Stimulated activated effector memory CD8-positive, alpha-beta T cell treated with anti-CD3 and anti-CD28 coated beads, Interleukin-12 subunit alpha, Interleukin-12 subunit beta, amount 100 ng/mL, for 72 hours (primary cell): ENCODE data around the gene EFHB.
A peak's percentile ranks its signal among the peaks of the same experiment; 100 is the strongest.

Experiments
- ATAC-seq: fragments of 150-1000 bp; cut with Tn5 transposase; 2 replicates; pipeline ENCODE4 v1.10.0; 2021
- DNase-seq, 2 donors: peaks; one replicate each; pipeline ENCODE4 v3.0.0; 2021 to 2022; ENCODE audit warnings: low spot score in 2 of 2
- H3K27ac Mint-ChIP-seq: one replicate; pipeline ENCODE4 v1.8.0; 2022; ENCODE audit warnings: mild to moderate bottlenecking, mixed read lengths
- H3K36me3 Mint-ChIP-seq: one replicate; pipeline ENCODE4 v1.8.0; 2022; ENCODE audit warnings: mild to moderate bottlenecking, mixed read lengths
- H3K4me1 Mint-ChIP-seq: one replicate; pipeline ENCODE4 v1.8.0; 2022; ENCODE audit warnings: mixed read lengths
- H3K4me3 Mint-ChIP-seq: one replicate; pipeline ENCODE4 v1.8.0; 2022; ENCODE audit warnings: mild to moderate bottlenecking, mixed read lengths
- H3K9me3 Mint-ChIP-seq: one replicate; pipeline ENCODE4 v1.8.0; 2022; ENCODE audit warnings: mixed read lengths

The EFHB gene

DNA sequence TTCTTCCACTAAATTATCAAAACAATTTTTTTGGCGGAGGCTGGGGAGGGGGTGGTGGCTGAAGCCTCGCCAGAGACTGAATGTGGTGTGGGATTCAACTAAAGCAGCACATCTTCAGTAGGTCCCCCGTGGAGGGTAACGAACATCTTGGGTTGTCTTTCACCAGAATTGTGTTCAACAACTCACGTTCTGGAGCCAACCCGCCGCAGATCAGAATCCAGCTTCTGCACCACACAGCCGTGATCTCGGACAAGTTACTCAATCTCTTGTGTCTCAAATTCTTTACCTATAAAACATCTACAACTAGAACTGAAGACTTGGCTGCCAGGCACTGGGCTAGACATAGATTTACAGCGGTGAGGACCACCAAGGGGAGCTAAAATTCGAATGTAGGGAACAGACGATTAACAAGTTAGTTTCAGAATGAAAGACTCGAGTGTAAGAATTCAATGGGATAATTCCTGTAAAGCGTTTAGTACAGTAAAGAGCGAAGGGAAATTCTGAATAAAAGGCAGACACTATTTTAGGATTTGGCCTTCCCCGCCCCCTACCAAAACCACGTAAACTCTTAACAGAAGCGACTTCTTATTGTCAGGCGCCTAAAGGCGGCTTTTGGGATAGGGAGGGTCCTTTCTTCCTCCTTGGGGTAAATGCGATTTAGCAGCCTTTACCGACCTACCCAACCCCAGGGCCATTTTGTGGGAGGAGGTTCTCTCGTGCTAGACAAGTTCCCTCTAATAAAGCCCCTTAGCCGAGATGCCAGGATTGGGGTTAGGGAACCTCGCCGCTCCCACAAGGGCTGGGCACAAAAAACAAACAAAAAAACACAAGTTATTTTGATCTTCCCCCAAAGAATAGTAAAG, 12.2 kb upstream of the EFHB start:
- H3K9me3 Mint-ChIP-seq = no peaks in the 10 kb centered on the region
- DNase-seq (no peak), ATAC-seq (peak; percentile 1)
- peaks cover 47% of the 10 kb centered on the region for H3K36me3 Mint-ChIP-seq
- peaks cover 36% of the 10 kb centered on the region for H3K4me1 Mint-ChIP-seq
- H3K4me3 Mint-ChIP-seq = peak overlapping the region; percentile 97
- H3K27ac Mint-ChIP-seq = peak overlapping the region; percentile 99

DNA sequence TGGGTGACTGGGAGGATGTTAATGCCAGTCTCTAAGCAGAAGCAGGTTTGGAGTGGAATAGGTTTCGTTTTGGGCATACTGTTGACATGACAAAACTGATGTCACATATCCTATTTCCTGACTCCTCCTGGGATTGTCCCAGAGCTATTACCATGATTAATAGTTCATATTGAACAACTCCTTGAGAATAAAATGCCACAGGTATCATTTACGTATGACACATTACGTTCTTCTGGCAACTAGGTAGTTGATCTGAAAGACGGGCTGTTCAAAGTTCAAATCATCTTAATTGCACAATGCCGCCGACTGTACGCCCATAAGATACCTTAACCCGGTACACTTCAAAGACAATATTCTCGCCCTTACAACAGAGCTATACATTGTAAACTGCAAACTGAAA, 11.5 kb upstream of the EFHB start:
- ATAC-seq (no peak), DNase-seq (no peak)
- Mint-ChIP-seq H3K4me3 (peak overlapping the region; percentile 97), H3K4me1 (peaks cover 31% of the 10 kb centered on the region), H3K36me3 (peaks cover 40% of the 10 kb centered on the region), H3K27ac (no peak overlapping the region), H3K9me3 (no peaks in the 10 kb centered on the region)

DNA sequence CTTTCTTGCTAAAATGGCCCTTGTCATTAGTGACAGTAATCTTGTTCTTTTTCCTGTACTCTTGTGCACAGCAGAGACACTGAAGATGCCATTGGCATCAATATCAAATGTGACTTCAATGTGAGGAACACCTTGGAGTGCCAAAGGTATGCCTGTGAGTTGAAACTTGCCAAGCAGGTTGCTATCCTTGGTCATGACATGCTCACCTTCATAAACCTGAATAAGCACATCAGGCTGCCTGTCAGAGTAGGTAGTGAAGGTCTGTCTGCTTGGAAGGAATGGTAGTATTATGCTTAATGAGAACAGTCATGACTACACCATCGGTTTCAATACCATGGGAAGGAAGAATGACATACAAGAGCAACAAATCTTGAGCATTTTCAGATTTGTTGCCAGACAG, 6.6 kb upstream of the EFHB start:
- Mint-ChIP-seq H3K4me1 (peaks cover 11% of the 10 kb centered on the region), H3K9me3 (no peaks in the 10 kb centered on the region), H3K4me3 (no peak overlapping the region), H3K27ac (no peak overlapping the region), H3K36me3 (peaks cover 5% of the 10 kb centered on the region)
- ATAC-seq (no peak), DNase-seq (no peak)

DNA sequence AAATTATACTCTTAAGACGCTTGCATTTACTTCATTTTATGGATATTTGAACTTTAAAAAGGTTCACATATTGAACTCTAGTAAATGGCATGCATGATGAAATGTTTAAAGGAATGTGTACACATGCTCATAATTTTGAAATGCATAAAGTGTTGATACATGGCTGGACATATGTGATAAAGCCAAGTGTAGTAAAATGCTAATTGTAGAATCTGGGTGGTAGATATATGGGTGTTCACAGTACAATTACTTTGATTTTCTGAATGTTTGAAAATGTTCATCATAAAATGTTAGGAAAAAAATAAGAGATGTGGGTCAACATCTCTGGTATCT, 4.2 kb upstream of the EFHB start:
- no peaks in the 10 kb centered on the region for H3K9me3 Mint-ChIP-seq
- H3K4me3 Mint-ChIP-seq = no peak overlapping the region
- no peak for DNase-seq
- no peak overlapping the region for H3K27ac Mint-ChIP-seq
- H3K4me1 Mint-ChIP-seq = peaks cover 23% of the 10 kb centered on the region
- H3K36me3 Mint-ChIP-seq = peaks cover 5% of the 10 kb centered on the region
- ATAC-seq = no peak

DNA sequence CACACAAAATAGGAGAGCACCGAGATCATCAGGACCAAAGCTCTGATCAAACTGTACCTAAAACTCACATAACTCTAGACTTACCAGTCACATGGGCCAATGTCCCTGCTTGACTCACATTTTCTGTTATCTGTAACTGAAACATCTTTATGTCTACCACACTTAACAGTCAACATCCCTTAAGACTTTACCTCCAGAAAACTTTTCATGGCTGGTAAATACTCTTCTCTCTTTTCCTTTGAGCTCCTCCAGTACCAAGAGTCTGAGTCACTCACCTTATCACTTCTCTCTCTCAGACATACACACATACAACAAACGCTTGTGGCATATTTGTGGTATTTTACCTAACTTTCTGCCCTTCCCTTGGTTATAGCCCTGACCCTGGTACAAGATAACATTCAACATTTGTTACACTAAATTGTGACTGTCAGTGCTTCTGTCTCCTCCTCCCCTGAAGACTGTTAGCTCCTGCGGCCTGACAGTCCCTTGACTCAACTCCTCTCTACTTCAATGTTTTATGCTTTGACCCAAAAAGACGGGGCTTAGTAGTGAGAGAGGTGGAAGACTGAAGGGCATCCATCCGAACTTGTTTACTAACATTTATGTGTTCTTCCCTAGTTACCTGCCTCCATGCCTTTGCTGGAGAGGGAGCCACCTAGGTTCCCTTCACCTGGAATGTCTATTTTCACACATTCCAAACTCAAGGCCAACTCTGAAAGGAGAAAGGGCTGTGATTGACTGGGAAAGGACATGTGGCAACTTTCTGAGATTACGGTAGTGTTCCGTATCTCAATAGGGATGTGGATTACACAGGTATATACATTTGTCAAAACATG, 3.7 kb upstream of the EFHB start:
- Mint-ChIP-seq H3K4me3 (no peak overlapping the region), H3K27ac (peak overlapping the region; percentile 30), H3K4me1 (peaks cover 28% of the 10 kb centered on the region), H3K36me3 (peaks cover 5% of the 10 kb centered on the region), H3K9me3 (no peaks in the 10 kb centered on the region)
- DNase-seq = no peak
- peak; percentile 95 for ATAC-seq

DNA sequence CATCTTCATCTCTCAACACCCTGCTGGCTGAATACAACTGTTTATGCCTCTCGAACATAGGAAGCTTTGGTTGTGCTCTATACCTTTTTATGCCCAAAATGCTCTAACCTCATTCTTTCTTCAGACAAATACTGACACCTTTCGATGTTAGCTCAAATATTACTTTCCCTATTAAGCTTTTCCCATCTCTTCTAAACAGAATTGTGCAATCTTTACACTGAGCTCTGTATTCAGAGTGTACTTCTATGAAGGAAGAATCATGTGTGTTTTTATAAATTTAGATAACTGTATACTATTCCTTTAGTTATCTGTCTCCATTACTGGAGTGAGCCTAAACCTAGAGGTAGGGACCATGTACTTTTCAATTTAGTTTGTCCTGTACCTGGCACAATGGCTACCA, 1.6 kb downstream of the EFHB start:
- Mint-ChIP-seq H3K4me3 (peak overlapping the region; percentile 43), H3K4me1 (peaks cover 36% of the 10 kb centered on the region), H3K36me3 (peaks cover 12% of the 10 kb centered on the region), H3K27ac (peak overlapping the region; percentile 92), H3K9me3 (no peaks in the 10 kb centered on the region)
- ATAC-seq (no peak), DNase-seq (no peak)

DNA sequence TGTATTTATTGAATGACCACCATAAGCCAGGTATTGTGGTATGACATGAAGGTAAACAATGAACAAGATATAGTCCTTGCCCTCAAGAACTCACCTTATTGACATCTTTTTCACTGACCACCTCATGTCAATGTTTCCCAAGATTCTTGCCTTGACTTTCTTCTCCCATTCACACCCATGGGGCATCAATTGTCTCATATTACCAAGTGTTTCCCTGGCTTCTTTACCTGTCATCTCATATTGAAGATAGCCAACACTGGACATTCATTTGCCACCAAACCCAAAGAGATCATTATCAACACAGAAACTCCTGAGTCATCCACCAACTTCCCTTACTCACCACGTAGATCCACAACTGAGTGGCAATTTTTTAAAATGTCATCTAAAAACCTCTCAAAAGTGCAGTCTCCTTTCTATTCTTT, 2.2 kb downstream of the EFHB start:
- Mint-ChIP-seq H3K27ac (peak overlapping the region; percentile 92), H3K4me3 (peak overlapping the region; percentile 43), H3K36me3 (peaks cover 12% of the 10 kb centered on the region), H3K4me1 (peaks cover 34% of the 10 kb centered on the region), H3K9me3 (no peaks in the 10 kb centered on the region)
- ATAC-seq = peak; percentile 83
- DNase-seq = no peak

DNA sequence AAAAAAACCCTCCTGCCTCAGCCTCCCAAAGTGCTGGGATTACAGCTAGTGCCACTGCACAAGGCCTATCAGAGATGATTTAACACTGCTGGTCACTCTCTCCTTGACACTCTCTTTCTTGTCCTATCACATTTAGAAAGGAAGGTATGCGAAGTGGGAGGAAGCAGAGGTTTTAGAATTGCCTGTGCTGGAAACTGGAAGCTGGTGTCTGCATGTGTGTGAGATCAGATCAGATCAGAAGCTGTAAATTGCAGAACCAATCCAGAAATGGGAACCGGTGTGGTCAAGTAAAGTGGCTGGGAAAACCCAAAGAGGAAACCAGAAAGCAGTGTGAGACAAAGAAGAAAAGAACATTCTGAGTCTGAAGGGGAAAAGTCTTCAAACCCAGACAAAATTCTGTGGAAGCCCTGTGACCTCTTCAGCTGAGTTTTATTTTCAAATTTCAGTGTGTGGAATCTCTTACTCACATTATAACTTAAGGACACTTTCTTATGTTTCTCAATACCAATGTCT, 2.8 kb downstream of the EFHB start:
- Mint-ChIP-seq H3K4me3 (peak overlapping the region; percentile 43), H3K4me1 (peaks cover 34% of the 10 kb centered on the region), H3K9me3 (no peaks in the 10 kb centered on the region), H3K27ac (peak overlapping the region; percentile 92), H3K36me3 (peaks cover 12% of the 10 kb centered on the region)
- DNase-seq = peak; percentile 40 to 84
- peak; percentile 87 for ATAC-seq

DNA sequence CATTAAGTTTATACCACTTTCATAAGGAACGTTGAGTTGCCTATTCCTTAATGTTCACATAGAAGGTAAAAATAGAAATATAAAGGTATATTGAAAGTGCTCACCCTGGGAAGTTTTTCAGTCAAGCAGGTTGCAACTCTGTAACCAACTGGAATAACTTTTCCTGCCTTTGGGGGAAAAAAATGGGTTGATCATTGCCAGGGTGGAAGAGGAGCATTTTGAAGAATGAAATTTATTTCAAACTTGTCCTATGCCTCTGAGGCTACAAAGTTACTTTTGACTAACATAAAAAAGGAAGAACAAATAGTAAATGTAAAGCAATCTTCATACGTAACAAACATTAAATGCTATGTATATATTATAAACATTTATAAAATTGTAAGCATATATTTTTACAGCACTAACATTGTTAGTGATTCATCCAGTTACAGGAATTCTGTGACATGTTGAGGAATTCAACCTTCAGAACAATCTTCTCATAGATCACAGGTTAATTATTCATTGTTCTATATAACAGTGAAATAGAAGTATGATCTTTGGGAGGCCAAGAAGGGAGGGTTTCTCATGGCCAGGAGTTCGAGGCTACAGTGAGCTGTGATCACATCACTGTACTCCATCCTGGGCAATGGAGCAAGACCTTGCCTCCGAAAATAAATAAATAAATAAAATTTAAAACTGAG, 13.5 kb downstream of the EFHB start:
- no peak for DNase-seq
- no peak for ATAC-seq
- H3K36me3 Mint-ChIP-seq = no peaks in the 10 kb centered on the region
- no peaks in the 10 kb centered on the region for H3K9me3 Mint-ChIP-seq
- no peaks in the 10 kb centered on the region for H3K4me1 Mint-ChIP-seq
- H3K27ac Mint-ChIP-seq = peak overlapping the region; percentile 27
- H3K4me3 Mint-ChIP-seq = no peak overlapping the region

DNA sequence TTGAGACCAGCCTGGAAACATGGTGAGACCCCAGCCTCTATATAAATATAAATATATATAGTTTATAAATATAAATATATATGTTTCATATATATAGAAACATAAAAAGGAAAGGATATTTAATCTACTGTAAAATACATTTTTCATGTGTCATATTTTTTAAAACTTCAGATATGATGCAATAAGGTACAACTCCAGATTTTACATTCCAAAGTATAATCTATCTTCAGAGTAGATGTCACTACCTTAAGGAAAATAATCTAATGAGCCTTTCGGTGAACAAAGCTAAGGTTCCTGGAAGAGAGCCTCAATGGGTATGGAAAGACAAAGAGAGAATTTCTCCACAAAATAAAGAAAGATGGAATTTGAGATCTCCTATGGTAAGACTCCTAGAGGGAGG, 16.9 kb downstream of the EFHB start:
- Mint-ChIP-seq H3K27ac (no peak overlapping the region), H3K4me3 (no peak overlapping the region), H3K9me3 (no peaks in the 10 kb centered on the region), H3K36me3 (no peaks in the 10 kb centered on the region), H3K4me1 (no peaks in the 10 kb centered on the region)
- ATAC-seq = no peak
- no peak for DNase-seq

DNA sequence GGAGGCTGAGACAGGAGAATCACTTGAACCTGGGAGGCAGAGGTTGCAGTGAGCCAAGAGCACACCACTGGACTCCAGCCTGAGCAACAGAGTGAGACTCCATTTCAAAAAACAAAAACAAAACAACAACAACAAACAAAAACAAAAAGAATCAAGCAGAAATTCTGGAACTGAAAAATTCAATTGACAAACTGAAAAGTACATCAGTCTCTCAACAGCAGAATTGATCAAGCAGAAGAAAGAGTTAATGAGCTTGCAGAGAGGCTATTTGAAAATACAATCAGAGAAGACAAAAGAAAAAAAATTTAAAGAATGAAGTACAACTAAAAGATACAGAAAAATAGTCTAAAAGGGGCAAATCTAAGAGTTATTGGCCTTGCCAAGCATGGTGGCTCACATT, 22.6 kb downstream of the EFHB start:
- DNase-seq = no peak
- no peak overlapping the region for H3K27ac Mint-ChIP-seq
- peaks cover 15% of the 10 kb centered on the region for H3K9me3 Mint-ChIP-seq
- ATAC-seq = no peak
- no peaks in the 10 kb centered on the region for H3K4me1 Mint-ChIP-seq
- H3K4me3 Mint-ChIP-seq = no peak overlapping the region
- H3K36me3 Mint-ChIP-seq = no peaks in the 10 kb centered on the region

DNA sequence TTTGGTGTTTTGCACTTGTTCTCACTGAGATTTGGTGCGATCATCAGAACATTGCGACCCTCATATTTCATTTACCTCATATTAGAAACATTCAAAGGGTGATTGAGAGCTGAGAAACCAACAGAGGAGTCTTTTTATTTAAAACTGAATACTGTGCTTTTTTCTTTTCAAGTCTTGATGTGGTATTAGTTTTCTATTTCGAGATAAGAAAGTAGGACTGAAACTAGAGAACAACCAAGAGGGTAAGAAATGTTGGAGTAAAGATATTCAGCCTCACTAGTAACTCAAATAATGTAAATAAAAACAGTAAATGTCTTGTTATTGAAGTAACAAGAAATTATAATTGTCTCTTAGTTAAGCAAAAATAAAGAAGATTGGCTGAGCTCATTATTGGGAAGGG, 26.5 kb downstream of the EFHB start:
- H3K4me3 Mint-ChIP-seq = no peak overlapping the region
- ATAC-seq (no peak), DNase-seq (no peak)
- no peaks in the 10 kb centered on the region for H3K4me1 Mint-ChIP-seq
- peaks cover 15% of the 10 kb centered on the region for H3K9me3 Mint-ChIP-seq
- H3K27ac Mint-ChIP-seq = no peak overlapping the region
- H3K36me3 Mint-ChIP-seq = no peaks in the 10 kb centered on the region

DNA sequence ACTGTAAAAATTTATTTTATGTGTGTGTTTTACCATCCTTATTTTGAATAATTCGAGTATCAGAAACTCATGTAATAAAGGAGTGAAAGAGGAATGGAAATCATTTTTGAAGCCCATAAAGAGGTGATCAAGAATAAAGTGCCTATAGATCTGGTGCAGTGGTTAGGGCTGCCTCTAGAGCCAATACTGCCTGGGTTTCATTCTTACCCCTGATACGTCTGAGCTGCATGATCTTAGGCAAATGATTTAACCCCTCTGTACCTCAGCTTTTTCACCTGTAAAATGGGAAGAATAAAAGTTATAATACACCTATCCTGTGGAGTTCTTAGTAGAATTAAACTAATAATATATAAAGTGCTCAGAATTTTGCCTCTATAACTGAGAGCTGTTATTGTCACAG, 30.4 kb downstream of the EFHB start:
- no peaks in the 10 kb centered on the region for H3K36me3 Mint-ChIP-seq
- ATAC-seq = no peak
- H3K27ac Mint-ChIP-seq = no peak overlapping the region
- DNase-seq = no peak
- H3K4me3 Mint-ChIP-seq = no peak overlapping the region
- H3K9me3 Mint-ChIP-seq = peaks cover 3% of the 10 kb centered on the region
- no peaks in the 10 kb centered on the region for H3K4me1 Mint-ChIP-seq

DNA sequence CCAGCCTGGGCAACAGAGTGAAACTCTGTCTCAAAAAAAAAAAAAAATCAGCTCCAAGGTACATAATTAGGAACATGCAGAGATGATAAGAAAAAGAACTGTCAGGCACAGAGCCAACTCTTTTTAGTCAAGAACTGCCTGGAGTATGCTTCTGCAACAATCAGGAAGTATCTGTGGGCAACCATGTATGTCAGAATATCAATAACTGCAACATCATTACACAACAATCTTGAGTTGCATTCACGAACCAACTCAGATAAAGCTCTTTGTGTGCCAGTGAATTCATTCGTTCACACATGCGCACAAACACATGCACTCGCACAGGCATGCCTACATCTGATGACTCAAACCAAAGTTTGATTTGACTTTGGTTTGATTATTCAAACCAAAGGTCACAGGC, 32.1 kb downstream of the EFHB start:
- H3K4me1 Mint-ChIP-seq = no peaks in the 10 kb centered on the region
- H3K4me3 Mint-ChIP-seq = no peak overlapping the region
- H3K27ac Mint-ChIP-seq = no peak overlapping the region
- DNase-seq (no peak), ATAC-seq (no peak)
- peaks cover 3% of the 10 kb centered on the region for H3K9me3 Mint-ChIP-seq
- no peaks in the 10 kb centered on the region for H3K36me3 Mint-ChIP-seq

DNA sequence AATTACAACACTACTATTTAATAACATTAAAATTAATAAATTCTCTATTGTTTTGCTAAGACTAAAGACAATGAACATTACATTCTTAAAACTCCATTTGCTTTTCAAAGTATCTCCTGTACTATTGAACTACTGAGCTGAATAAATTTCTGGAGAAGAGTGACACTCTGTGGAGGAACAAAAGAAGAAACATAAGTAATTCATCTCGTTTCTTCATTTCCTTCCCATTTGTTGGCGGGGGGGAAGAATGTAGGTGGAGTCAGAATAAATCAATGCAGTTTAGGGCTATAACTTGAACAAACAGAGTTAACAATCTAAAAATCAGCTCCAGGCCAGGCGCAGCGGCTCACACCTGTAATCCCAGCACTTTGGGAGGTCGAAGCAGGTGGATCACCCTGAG, 32.7 kb downstream of the EFHB start:
- H3K4me1 Mint-ChIP-seq = no peaks in the 10 kb centered on the region
- no peak for ATAC-seq

More for the DNA sequence above, 32.7 kb downstream of the EFHB start:
- H3K27ac Mint-ChIP-seq = no peak overlapping the region
- H3K9me3 Mint-ChIP-seq = no peaks in the 10 kb centered on the region
- H3K4me3 Mint-ChIP-seq = no peak overlapping the region
- DNase-seq = no peak
- no peaks in the 10 kb centered on the region for H3K36me3 Mint-ChIP-seq
